Thyroid gland (tissue), 4 donors: ENCODE measurements around the gene PKM. TPM values are rescaled to one million over a fixed set of nuclear protein-coding genes. Genes with fewer than 3 reads are reported as not detected.

ENCODE experiments used
- DNase-seq, 2 donors: peaks; one replicate each; pipeline ENCODE4 v3.0.0-alpha.2; 2019
- H3K27ac ChIP-seq, 3 donors: fragments of 200-600 bp; sonication (generic); 1 replicate in 2 of 3; 2 replicates in 1 of 3; pipeline ENCODE4 v1.5.1; 2016 to 2019; ENCODE audit warnings: mild to moderate bottlenecking in 1 of 3, moderate library complexity in 1 of 3
- H3K27me3 ChIP-seq: fragments of 200-600 bp; sonication (generic); one replicate; pipeline ENCODE4 v1.5.1; 2019
- H3K36me3 ChIP-seq, 2 donors: fragments of 200-600 bp; sonication (generic); one replicate each; pipeline ENCODE4 v1.5.1; 2016 to 2019
- H3K4me1 ChIP-seq, 2 donors: fragments of 200-600 bp; sonication (generic); one replicate each; pipeline ENCODE4 v1.5.1; 2017 to 2019
- H3K4me3 ChIP-seq, 3 donors: fragments of 200-600 bp; sonication (generic); replicated peaks in 1 of 3; 1 replicate in 2 of 3; 2 replicates in 1 of 3; pipeline ENCODE4 v1.5.1; 2016; ENCODE audit warnings: mild to moderate bottlenecking in 1 of 3
- H3K9me3 ChIP-seq: fragments of 200-600 bp; sonication (generic); one replicate; pipeline ENCODE4 v1.5.1; 2017
- CTCF ChIP-seq, 6 experiments: fragments of 200-600 bp in 3 of 6; fragments of 450-650 bp in 3 of 6; sonication (generic) in 3 of 6; IDR thresholded peaks; one replicate each; pipeline ENCODE4 v1.5.1; 2016 to 2019; ENCODE audit warnings: antibody characterized with exemption in 6 of 6, mild to moderate bottlenecking in 2 of 6, inconsistent platforms in 1 of 6, moderate library complexity in 1 of 6
- POLR2A ChIP-seq, 2 donors: fragments of 450-650 bp; IDR thresholded peaks; one replicate each; pipeline ENCODE4 v1.6.1; 2017; ENCODE audit warnings: antibody characterized with exemption in 2 of 2, mild to moderate bottlenecking in 2 of 2, moderate library complexity in 1 of 2
- WGBS, 2 donors: methylation state at CpG; one replicate each; pipeline ENCODE4 v1.1.5; 2017; 5-methylcytosine and 5-hydroxymethylcytosine counted together
- intact Hi-C: fragments of 100-400 bp; cut with DNase I; formaldehyde crosslinking; loops from one replicate; pipeline ENCODE4 v1.15.1; 2023
- total RNA-seq, 4 donors: library from RNA; depleted of rRNA; stranded (reverse); fragments of >200 nt; gene quantifications; one replicate each; pipeline ENCODE4 v1.2.3, GENCODE V29; 2016

PKM gene
- total RNA-seq, 4 donors from 2014 or later = 270 to 587 (median 340) TPM

- WGBS, 2 donors = 20 to 24% methylated on average over 25 to 26 of the region's 83 CpGs
- peak; percentile 64 to 66 for DNase-seq
- intact Hi-C loops = no loop called here
- peaks cover 0 to 18% of the 10 kb centered on the region in 2 donors for H3K4me1 ChIP-seq
- no peaks in the 10 kb centered on the region for H3K9me3 ChIP-seq
- peak within 1 kb of the TSS; percentile 2 to 53 (median 6) for H3K4me3 ChIP-seq
- H3K27ac ChIP-seq = peak within 1 kb of the TSS in 2 of 3 donors; percentile 7 to 47
- peaks cover 24 to 26% of the 10 kb centered on the region in 2 donors for H3K36me3 ChIP-seq
- H3K27me3 ChIP-seq = no peaks in the 10 kb centered on the region
- TF ChIP-seq POLR2A (IDR thresholded peaks at IDR 0.05) (peak in 1 of 2 donors; percentile 57), CTCF (IDR thresholded peaks at IDR 0.05) (peak in 1 of 6 experiments; percentile 30)
These were observed 33.3 kb downstream of the PKM start, which contains the start of gene GRAMD2A for GRCh38 chr15:72197460-72198355. Gene GRAMD2A (minus strand): TSS chr15:72197787.

- Histone ChIP-seq H3K9me3 (no peaks in the 10 kb centered on the region), H3K36me3 (peaks cover 19 to 20% of the 10 kb centered on the region in 2 donors), H3K4me3 (peak overlapping the region; percentile 2 to 53 (median 6)), H3K27ac (peak overlapping the region in 2 of 3 donors; percentile 7 to 47), H3K4me1 (peaks cover 0 to 22% of the 10 kb centered on the region in 2 donors), H3K27me3 (no peaks in the 10 kb centered on the region)
- intact Hi-C loops = no loop called here
- no peak for DNase-seq
- TF ChIP-seq CTCF (IDR thresholded peaks at IDR 0.05) (no peak), POLR2A (IDR thresholded peaks at IDR 0.05) (no peak)
- WGBS, 2 donors = 11 to 17% methylated on average over 16 to 29 of the region's 35 CpGs
These were observed 33.9 kb downstream of the PKM start for GRCh38 chr15:72197041-72197459.

- Histone ChIP-seq H3K36me3 (peaks cover 14 to 15% of the 10 kb centered on the region in 2 donors), H3K9me3 (no peaks in the 10 kb centered on the region), H3K27ac (peak overlapping the region in 1 of 3 donors; percentile 47), H3K4me3 (peak overlapping the region in 2 of 3 donors; percentile 6 to 53), H3K27me3 (no peaks in the 10 kb centered on the region), H3K4me1 (peaks cover 0 to 22% of the 10 kb centered on the region in 2 donors)
- intact Hi-C loops = no loop called here
- DNase-seq = no peak
- WGBS, 2 donors = 72 to 79% methylated on average over 12 to 13 of the region's 13 CpGs
- TF ChIP-seq CTCF (IDR thresholded peaks at IDR 0.05) (no peak), POLR2A (IDR thresholded peaks at IDR 0.05) (no peak)
These were observed 34.5 kb downstream of the PKM start for GRCh38 chr15:72196409-72197040.

- Histone ChIP-seq H3K4me3 (no peak overlapping the region), H3K36me3 (peaks cover under 1 to 10% of the 10 kb centered on the region in 2 donors), H3K27ac (no peak overlapping the region), H3K9me3 (no peaks in the 10 kb centered on the region), H3K27me3 (no peaks in the 10 kb centered on the region), H3K4me1 (peaks cover 0 to 22% of the 10 kb centered on the region in 2 donors)
- TF ChIP-seq CTCF (IDR thresholded peaks at IDR 0.05) (no peak), POLR2A (IDR thresholded peaks at IDR 0.05) (no peak)
- intact Hi-C loops = no loop called here
- DNase-seq = no peak
- WGBS, 2 donors = 84 to 93% methylated on average over 3 to 6 of the region's 6 CpGs
These were observed 35.9 kb downstream of the PKM start for GRCh38 chr15:72195101-72195511.
